OCI-LY7 (cell line): Measurements from ENCODE around the gene GSK3B.

Experiments
- CTCF ChIP-seq: fragments of 200-600 bp; sonication (generic); conservative IDR thresholded peaks from 2 replicates; pipeline ENCODE4 v1.5.1; 2014; ENCODE audit warnings: mild to moderate bottlenecking, antibody characterized with exemption, low read length, moderate library complexity, mixed read lengths
- EZH2phosphoT487 ChIP-seq: fragments of 200-600 bp; sonication (generic); IDR thresholded peaks from 2 replicates; pipeline ENCODE4 v1.6.1; 2018; ENCODE audit warnings: low read depth, borderline replicate concordance, mild to moderate bottlenecking, mixed run types, antibody characterized with exemption, low read length, moderate library complexity, mixed read lengths

GRCh38 chr3:119977353-119977752 lies 116.9 kb downstream of the GSK3B start:
- TF ChIP-seq CTCF (no peak), EZH2phosphoT487 (no peak)
